GM12878 (cell line): ENCODE data around the gene SERPINA6.

Source experiments
- CTCF ChIP-seq, 3 experiments: IDR thresholded peaks in 2 of 3; conservative IDR thresholded peaks in 1 of 3; 2 replicates each; pipeline ENCODE4 v1.5.1; 2011; ENCODE audit warnings: low read depth in 3 of 3, low read length in 3 of 3, mild to moderate bottlenecking in 3 of 3, control low read depth in 2 of 3, moderate library complexity in 2 of 3, inconsistent platforms in 1 of 3, mixed read lengths in 1 of 3; ENCODE audit not compliant: control insufficient read depth in 2 of 3, insufficient read depth in 1 of 3; ENCODE audit errors: extremely low read depth in 1 of 3
- EZH2 ChIP-seq: IDR thresholded peaks from 2 replicates; pipeline ENCODE4 v1.6.1; 2012; ENCODE audit warnings: low read depth, mild to moderate bottlenecking, control low read depth, inconsistent platforms, low read length, borderline replicate concordance; ENCODE audit not compliant: control insufficient read depth
- MYC ChIP-seq: IDR thresholded peaks from 2 replicates; pipeline ENCODE4 v1.6.1; 2011; ENCODE audit warnings: mild to moderate bottlenecking, low read length, moderate library complexity, inconsistent platforms; ENCODE audit not compliant: insufficient read depth, insufficient replicate concordance, insufficient read length, severe bottlenecking
- TAF1 ChIP-seq: IDR thresholded peaks from 2 replicates; pipeline ENCODE4 v1.6.1; 2011; ENCODE audit warnings: mild to moderate bottlenecking, low read depth, low read length, borderline replicate concordance
- TARDBP ChIP-seq: IDR thresholded peaks from 2 replicates; pipeline ENCODE4 v1.6.1; 2016; ENCODE audit warnings: borderline replicate concordance

- TF ChIP-seq MYC (no peak), EZH2 (no peak), CTCF (IDR thresholded peaks at IDR 0.05 in 2 of 3, conservative IDR thresholded peaks at IDR 0.05 in 1 of 3; ENCODE audit: control insufficient read depth in 2 of 3, extremely low read depth in 1 of 3, insufficient read depth in 1 of 3, low read depth in 3 of 3, low read length in 3 of 3) (peak; percentile 34 to 40 (median 39); a peak in 5 of 6 replicates), TARDBP (no peak), TAF1 (no peak)
These were observed 32.2 kb upstream of the SERPINA6 start for GRCh38 chr14:94355191-94355794.
